HG03025 (cell line): ENCODE results near the gene PLD1.
"Not testable (repeated sequence)": the region's sequence is repeated elsewhere in the genome, so short reads cannot be mapped to it uniquely, and the experiment has no call there.

Experiments
- ATAC-seq: cut with Tn5 transposase; IDR thresholded peaks from one replicate; pipeline ENCODE4 v1.9.1; 2021; ENCODE audit warnings: mild to moderate bottlenecking, moderate library complexity; ENCODE audit not compliant: unreplicated experiment, low FRiP score

The PLD1 gene

GRCh38 chr3:171711461-171712170 is 98.7 kb downstream of the PLD1 start:
- no peak for ATAC-seq

DNA sequence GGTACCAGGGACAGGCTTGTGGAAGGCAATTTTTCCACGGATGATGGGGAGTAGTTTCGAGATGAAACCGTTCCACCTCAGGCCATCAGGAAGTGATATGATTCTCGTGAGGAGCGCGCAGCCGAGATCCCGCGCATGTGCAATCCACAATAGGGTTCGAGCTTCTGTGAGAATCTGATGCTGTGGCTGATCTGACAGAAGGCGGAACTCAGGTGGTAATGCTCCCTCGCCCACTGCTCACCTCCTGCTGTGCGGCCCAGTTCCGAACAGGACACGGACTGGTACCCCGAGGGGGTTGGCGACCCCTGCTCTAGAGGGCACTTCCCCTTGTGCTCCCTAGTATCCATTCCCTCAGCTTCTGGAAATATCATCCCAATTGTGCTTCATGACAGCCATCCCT is 99.9 kb downstream of the PLD1 start:
- ATAC-seq, result no peak

- no peak for ATAC-seq
These were observed 105.5 kb downstream of the PLD1 start for GRCh38 chr3:171704814-171705213.

DNA sequence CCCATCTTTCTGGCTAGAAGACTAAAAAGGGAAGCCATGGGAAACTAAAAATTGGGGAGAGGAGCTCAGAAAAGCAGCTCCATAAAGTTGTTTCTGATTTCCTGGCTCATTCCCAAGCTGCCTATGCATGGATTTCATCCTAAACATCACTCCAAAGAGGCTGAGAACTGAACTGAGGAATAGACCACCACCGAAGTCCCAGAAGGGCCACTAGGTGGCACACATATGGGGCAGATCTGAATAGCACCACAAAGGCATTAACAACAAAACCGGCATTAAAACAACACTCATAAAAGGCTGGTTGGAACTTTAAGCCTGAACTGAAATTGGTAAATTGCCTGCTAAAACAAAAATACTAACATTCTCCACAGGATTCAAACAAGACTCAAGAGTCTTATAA is 106.3 kb downstream of the PLD1 start:
- no peak for ATAC-seq

DNA sequence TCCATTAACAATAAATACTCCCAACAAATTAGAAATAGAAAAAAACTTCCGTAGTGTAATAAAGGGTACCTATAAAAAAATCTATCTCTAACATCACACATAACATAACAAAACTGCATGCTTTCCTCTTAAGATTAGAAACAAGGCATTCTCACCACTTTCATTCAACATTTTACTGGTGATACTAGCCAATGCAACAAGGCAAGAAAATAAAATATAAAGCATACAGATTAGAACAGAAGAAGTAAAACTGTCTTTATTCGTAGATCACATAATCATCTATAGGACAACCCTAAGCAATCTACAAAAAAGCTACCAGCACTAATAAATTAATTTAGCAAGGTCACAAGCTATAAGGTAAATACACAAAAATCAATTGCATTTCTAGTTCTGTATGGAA is 107.1 kb downstream of the PLD1 start:
- ATAC-seq, result no peak

- no peak for ATAC-seq
These were observed 109.6 kb downstream of the PLD1 start for GRCh38 chr3:171700653-171701052.

GRCh38 chr3:171700157-171700556 is 110.1 kb downstream of the PLD1 start:
- ATAC-seq, result no peak

DNA sequence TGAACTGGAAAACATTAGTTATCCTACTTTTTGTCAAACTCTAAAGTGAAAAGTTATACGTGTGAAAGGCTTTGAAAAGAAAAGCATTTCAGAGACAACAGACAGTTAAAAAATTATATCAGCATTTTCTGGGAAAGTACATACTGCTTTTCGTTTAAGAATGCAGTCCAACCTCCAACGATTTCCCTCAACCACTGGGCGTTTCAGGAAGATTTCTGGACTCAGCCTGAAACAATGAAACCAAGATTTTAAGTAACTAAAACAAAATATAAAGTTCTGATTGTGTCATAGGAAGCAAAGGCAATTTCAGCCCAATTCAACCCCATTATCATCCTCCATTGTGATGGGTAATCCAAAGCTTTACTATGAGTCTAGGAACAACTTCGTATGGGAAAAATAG is 110.7 kb downstream of the PLD1 start:
- no peak for ATAC-seq

- no peak for ATAC-seq
These were observed 113.5 kb downstream of the PLD1 start for GRCh38 chr3:171696805-171697204.

DNA sequence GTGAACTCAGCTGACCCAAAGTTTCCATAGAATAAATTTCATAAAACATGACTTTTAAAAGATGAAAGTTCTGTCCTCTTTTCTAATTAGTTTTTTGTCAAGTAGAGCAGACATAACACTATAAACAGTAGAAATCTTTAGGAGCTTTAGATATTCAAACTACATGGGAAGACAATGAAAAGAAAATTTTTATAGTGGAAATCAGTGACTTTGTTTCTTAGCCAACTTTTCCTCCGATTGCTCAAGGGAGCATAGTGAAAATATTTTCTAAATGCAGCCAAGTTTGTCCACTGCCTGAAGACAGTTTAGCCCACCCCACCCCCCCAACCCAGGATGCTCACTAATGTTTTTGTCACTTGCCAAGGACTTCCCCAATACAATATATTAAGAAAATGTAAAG is 114.9 kb downstream of the PLD1 start:
- ATAC-seq, result no peak

GRCh38 chr3:171694888-171695287 is 115.4 kb downstream of the PLD1 start:
- ATAC-seq, result no peak

GRCh38 chr3:171692551-171692950 is 117.7 kb downstream of the PLD1 start:
- not testable (repeated sequence) for ATAC-seq

- ATAC-seq, result no peak
These were observed 118.8 kb downstream of the PLD1 start for GRCh38 chr3:171691485-171691884.

GRCh38 chr3:171690281-171690680 is 120.0 kb downstream of the PLD1 start:
- ATAC-seq, result no peak

- no peak for ATAC-seq
These were observed 121.7 kb downstream of the PLD1 start for GRCh38 chr3:171688593-171688992.

DNA sequence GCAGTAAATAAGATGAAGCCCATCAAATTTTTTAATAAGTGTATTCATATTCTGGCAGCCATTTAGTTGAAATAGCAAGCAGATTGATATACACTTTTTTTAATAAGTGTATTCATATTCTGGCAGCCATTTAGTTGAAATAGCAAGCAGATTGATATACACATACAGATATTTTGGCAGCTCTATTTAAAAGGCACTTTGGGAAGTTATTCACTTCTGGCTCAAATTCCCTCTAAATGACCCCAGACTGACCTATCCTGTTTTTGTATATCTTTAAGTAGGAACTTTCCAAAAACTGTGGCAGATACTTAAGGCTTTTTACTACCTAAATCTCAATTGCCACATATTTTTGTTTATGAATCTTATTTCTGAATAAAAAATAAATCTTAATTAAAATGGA is 122.3 kb downstream of the PLD1 start:
- no peak for ATAC-seq

- ATAC-seq, result no peak
These were observed 122.7 kb downstream of the PLD1 start for GRCh38 chr3:171687581-171687980.

- no peak for ATAC-seq
These were observed 123.2 kb downstream of the PLD1 start for GRCh38 chr3:171687064-171687463.

DNA sequence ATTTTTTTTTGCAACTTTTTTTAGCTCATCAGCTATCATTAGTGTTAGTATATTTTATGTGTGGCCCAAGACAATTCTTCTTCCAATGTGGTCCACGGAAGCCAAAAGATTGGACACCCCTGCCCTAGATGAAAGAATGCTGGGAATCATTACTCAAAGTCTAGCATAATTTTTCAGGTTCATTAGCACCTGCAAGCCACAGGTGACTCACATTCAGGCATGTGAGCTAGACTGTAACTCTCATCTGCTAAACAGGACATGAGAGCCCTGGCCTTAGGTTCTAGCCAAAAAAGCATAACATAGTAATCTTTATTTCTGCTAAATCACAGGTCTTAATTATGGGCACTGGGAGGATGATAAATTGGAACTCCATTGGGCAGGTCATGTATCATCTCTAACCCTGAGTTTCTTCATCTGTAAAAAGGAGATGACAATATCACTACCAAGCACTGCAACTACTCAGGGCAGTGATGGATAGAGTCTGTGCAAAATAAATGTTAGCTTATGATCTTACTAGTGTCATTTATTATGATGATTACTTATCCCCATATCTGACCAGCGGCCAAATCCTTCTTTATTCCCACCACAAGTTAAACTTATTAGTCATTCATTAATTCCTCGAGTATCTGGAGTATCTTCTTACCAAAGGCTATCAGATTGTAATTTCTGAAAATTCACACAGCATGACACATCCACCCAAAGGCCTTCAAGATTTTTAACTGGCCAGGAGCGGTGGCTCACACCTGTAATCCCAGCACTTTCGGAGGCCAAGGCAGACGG is 125.0 kb downstream of the PLD1 start:
- no peak for ATAC-seq

DNA sequence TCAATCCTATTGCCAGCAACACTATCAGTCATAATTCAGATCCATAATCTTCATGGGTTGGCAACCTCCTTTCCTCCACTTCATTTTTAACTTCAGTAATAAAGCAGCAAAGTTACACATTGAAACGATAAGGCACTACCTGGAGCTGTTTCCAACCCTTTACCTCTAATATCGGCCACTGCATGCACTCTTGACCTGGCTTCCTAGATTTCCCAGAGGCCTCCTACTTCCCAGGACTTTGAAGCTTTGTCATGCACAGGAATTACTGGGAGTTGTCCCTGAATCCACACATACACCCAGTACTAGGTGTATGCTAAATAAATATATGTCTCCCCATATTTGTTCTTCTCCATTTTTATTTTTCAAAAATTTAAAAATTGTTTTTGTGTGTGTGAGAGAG is 126.1 kb downstream of the PLD1 start:
- ATAC-seq, result no peak

DNA sequence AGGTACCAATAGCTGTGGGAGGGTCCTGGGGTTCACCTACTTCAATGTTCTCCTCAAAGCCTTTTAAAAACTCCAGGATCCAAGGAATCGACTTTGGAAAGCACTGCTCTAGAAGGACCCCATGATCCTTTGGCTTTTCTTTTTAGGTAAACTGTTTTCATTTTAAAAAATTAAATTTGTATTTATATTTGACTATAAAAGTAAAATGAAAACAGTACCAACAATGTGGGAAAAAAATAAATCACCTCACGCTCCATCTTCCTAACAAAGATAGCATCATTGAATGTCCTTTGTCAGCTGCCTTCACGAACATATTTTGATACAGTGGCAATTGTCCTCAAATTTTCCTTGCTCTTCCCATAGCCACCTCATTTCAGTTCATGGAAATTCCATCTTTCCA is 127.5 kb downstream of the PLD1 start:
- ATAC-seq, result no peak
